ENCODE results near the gene IFNA2. TPM values are rescaled to one million over a fixed set of nuclear protein-coding genes. Genes with fewer than 3 reads are reported as not detected.
"Not testable (repeated sequence)": the region's sequence is repeated elsewhere in the genome, so short reads cannot be mapped to it uniquely, and the experiment has no call there.

Gene IFNA2
- total RNA-seq, 1 experiment from 2014 or later = not detected

DNA sequence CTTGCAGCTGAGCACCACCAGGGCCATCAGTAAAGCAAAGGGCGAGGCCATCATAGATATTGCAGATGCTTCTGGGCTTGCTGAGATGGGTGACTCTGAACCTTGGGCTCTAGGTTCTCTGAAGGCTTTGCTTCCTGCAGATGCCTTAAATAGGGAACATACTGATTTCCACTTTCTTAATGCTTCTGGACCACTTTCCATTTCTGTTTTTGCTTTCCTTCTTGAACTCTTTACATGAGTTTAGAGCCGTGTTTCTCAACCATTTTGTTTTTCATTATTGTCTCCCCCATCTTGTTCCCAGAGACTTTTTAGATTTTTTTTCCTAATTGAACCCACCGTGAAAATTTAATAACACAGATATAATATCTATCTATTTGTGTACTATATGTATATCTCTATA, 17.2 kb downstream of the IFNA2 start, which contains the start of gene IFNA13:
Gene IFNA13, minus strand, starts transcription at position 101 of the 400 bp plus-strand sequence. Its CDS starts 47 bp downstream, at position 54.
- H3K27ac Mint-ChIP-seq (ENCODE audit: unreplicated experiment) = no peak within 1 kb of the TSS
- TF ChIP-seq, protein P1, sequence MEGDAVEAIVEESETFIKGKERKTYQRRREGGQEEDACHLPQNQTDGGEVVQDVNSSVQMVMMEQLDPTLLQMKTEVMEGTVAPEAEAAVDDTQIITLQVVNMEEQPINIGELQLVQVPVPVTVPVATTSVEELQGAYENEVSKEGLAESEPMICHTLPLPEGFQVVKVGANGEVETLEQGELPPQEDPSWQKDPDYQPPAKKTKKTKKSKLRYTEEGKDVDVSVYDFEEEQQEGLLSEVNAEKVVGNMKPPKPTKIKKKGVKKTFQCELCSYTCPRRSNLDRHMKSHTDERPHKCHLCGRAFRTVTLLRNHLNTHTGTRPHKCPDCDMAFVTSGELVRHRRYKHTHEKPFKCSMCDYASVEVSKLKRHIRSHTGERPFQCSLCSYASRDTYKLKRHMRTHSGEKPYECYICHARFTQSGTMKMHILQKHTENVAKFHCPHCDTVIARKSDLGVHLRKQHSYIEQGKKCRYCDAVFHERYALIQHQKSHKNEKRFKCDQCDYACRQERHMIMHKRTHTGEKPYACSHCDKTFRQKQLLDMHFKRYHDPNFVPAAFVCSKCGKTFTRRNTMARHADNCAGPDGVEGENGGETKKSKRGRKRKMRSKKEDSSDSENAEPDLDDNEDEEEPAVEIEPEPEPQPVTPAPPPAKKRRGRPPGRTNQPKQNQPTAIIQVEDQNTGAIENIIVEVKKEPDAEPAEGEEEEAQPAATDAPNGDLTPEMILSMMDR (IDR thresholded peaks at IDR 0.05; ENCODE audit: unreplicated experiment) = no peak
- peaks cover 13% of the 10 kb centered on the region for H3K27me3 Mint-ChIP-seq (ENCODE audit: unreplicated experiment)
- intact Hi-C loops (cut with micrococcal nuclease; ENCODE audit: unreplicated experiment) = no loop called here
- BruUV-seq (replicated peaks) = no TSS peak
- H3K36me3 Mint-ChIP-seq (ENCODE audit: insufficient read depth, unreplicated experiment) = no peaks in the 10 kb centered on the region
- H3K9me3 Mint-ChIP-seq (ENCODE audit: low read depth, unreplicated experiment) = no peaks in the 10 kb centered on the region
- no peak within 1 kb of the TSS for H3K4me3 Mint-ChIP-seq (ENCODE audit: low read depth, unreplicated experiment)
- no peaks in the 10 kb centered on the region for H3K4me1 Mint-ChIP-seq (ENCODE audit: low read depth, unreplicated experiment)
- no peak for DNase-seq
- CTCF ChIA-PET = no interaction called here

DNA sequence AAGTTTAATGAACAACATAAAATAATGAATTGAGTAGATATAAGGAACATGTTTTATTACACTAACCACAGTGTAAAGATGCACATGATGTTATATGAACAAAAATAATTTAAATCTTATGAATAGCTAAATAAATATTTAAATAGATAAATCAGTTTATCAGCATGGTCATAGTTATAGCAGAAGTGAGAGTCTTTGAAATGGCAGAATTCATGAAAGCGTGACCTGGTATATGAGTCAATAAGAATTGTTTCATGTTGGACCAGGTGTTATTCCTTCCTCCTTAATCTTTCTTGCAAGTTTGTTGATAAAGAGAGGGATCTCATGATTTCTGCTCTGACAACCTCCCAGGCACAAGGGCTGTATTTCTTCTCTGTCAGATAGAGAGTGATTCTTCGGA, 18.0 kb downstream of the IFNA2 start:
- CTCF ChIA-PET; H3K4me1 Mint-ChIP-seq (ENCODE audit: low read depth, unreplicated experiment); BruUV-seq (replicated peaks); H3K4me3 Mint-ChIP-seq (ENCODE audit: low read depth, unreplicated experiment); intact Hi-C loops (cut with micrococcal nuclease; ENCODE audit: unreplicated experiment); DNase-seq; H3K27ac Mint-ChIP-seq (ENCODE audit: unreplicated experiment); H3K36me3 Mint-ChIP-seq (ENCODE audit: insufficient read depth, unreplicated experiment); H3K9me3 Mint-ChIP-seq (ENCODE audit: low read depth, unreplicated experiment): not testable (repeated sequence)
- H3K27me3 Mint-ChIP-seq (ENCODE audit: unreplicated experiment) = peaks cover 13% of the 10 kb centered on the region

DNA sequence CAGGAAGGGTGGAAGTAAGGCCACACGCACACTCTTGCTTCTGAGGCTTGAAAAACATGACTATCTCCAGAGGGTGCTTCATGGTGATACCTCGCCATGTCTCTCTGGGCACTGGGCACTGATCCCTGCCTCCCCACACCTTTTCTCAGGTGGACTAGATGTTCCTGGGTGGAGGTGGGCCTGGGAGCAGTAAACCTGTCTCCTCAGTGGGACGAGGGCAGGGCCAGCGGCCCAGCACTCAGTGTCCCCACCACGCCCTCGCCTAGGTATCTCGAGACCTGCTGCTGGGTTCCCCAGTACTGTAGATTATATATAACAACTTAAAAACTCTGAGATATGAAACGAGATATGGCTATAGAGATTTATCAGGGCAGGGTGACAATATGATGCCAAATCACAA, 22.9 kb downstream of the IFNA2 start:
- no peak overlapping the region for H3K27ac Mint-ChIP-seq (ENCODE audit: unreplicated experiment)
- H3K4me3 Mint-ChIP-seq (ENCODE audit: low read depth, unreplicated experiment) = no peak overlapping the region
- H3K4me1 Mint-ChIP-seq (ENCODE audit: low read depth, unreplicated experiment) = no peaks in the 10 kb centered on the region
- H3K27me3 Mint-ChIP-seq (ENCODE audit: unreplicated experiment) = peaks cover 13% of the 10 kb centered on the region
- TF ChIP-seq, protein P1 (IDR thresholded peaks at IDR 0.05; ENCODE audit: unreplicated experiment) = no peak
- CTCF ChIA-PET = no interaction called here
- BruUV-seq (replicated peaks) = no TSS peak
- H3K9me3 Mint-ChIP-seq (ENCODE audit: low read depth, unreplicated experiment) = no peaks in the 10 kb centered on the region
- no peak for DNase-seq
- H3K36me3 Mint-ChIP-seq (ENCODE audit: insufficient read depth, unreplicated experiment) = no peaks in the 10 kb centered on the region
- intact Hi-C loops (cut with micrococcal nuclease; ENCODE audit: unreplicated experiment) = no loop called here

DNA sequence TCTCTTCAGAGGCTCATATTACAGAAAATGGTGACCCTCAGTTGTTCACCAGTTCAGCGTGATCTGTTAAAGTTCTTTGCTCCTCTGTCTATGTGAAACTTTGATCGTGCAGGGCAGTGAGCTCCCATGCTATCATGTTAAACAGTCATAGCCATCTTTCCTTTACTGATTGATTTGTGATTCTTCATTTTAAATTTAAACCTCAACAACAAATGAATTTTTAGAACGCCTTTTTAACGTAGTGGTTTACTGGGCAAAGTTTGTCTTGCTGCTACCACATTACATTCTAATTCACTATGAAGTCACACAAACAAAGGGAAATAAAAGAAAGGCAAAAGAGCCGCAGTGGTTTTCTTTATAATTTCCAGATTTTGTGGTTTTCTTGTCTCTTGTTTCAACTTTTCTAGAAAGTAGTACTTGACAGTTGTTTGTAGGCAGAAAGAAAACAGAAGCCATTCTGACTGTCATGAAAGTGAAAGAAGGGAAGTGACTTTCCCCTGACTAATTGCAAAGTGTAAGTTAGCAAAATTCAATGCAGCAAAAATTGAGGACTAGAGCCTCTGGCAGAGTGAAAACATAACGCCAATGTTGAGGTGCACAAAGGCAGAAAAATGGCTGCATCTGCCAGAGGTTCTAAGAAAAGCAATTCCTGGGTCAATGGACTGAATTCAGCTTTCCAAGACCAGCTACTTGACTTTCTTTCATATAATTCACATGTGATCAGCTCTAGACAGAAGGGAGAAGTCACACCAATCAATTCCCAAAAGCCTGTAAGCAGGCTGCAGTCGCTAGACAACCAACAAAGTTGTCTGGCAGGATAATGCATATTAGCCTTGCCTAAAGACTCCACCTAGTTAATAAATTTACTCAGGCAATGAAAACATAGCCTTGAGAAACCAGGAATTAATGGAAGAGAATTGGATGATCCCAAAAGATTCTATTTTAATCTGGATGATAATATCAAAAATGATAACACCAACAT, 27.4 kb downstream of the IFNA2 start:
- no TSS peak for BruUV-seq (replicated peaks)
- Mint-ChIP-seq H3K4me3 (ENCODE audit: low read depth, unreplicated experiment) (no peak overlapping the region), H3K36me3 (ENCODE audit: insufficient read depth, unreplicated experiment) (no peaks in the 10 kb centered on the region), H3K27ac (ENCODE audit: unreplicated experiment) (no peak overlapping the region), H3K9me3 (ENCODE audit: low read depth, unreplicated experiment) (peaks cover 3% of the 10 kb centered on the region), H3K27me3 (ENCODE audit: unreplicated experiment) (no peaks in the 10 kb centered on the region), H3K4me1 (ENCODE audit: low read depth, unreplicated experiment) (no peaks in the 10 kb centered on the region)
- TF ChIP-seq, protein P1 (IDR thresholded peaks at IDR 0.05; ENCODE audit: unreplicated experiment) = no peak
- CTCF ChIA-PET = no interaction called here
- no peak for DNase-seq
- intact Hi-C loops (cut with micrococcal nuclease; ENCODE audit: unreplicated experiment) = no loop called here

DNA sequence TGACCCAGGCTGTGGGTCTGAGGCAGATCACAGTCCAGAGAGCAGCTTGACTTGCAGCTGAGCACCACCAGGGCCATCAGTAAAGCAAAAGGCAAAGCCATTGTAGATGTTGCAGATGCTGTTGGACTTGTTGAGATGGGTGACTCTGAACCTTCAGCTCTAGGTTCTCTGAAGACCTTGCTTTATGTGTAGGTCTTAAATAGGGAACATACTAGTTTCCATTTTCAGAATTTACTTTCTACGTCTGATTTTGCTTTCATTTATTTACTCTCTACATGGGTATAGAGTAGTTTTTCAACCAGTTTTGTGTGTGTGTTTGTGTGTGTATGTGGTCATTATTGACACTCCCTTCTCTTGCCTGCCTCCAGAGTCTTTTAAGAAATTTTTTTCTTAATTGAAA, 34.4 kb downstream of the IFNA2 start, which contains the start of gene IFNA6:
Gene IFNA6, minus strand, starts transcription at position 101 of the 400 bp plus-strand sequence. Its CDS starts 0 bp downstream, at position 101.
- intact Hi-C loops (cut with micrococcal nuclease; ENCODE audit: unreplicated experiment) = no loop called here
- Mint-ChIP-seq H3K9me3 (ENCODE audit: low read depth, unreplicated experiment) (peaks cover 3% of the 10 kb centered on the region), H3K36me3 (ENCODE audit: insufficient read depth, unreplicated experiment) (no peaks in the 10 kb centered on the region), H3K4me3 (ENCODE audit: low read depth, unreplicated experiment) (no peak within 1 kb of the TSS), H3K27me3 (ENCODE audit: unreplicated experiment) (no peaks in the 10 kb centered on the region), H3K27ac (ENCODE audit: unreplicated experiment) (no peak within 1 kb of the TSS), H3K4me1 (ENCODE audit: low read depth, unreplicated experiment) (peaks cover 9% of the 10 kb centered on the region)
- DNase-seq = no peak
- no TSS peak for BruUV-seq (replicated peaks)
- CTCF ChIA-PET = no interaction called here
- TF ChIP-seq, protein P1 (IDR thresholded peaks at IDR 0.05; ENCODE audit: unreplicated experiment) = no peak
